Hepatocyte (in vitro differentiated cells): Measurements from ENCODE around the gene SYNE2.

Source experiments
- EZH2phosphoT487 ChIP-seq: fragments of 200-600 bp; sonication (generic); IDR thresholded peaks from one replicate; pipeline ENCODE4 v1.6.1; 2018; ENCODE audit warnings: antibody characterized with exemption, mild to moderate bottlenecking, low read depth, moderate library complexity; ENCODE audit not compliant: unreplicated experiment, severe bottlenecking
- TF ChIP-seq, protein P1 (sequence below): fragments of 200-600 bp; sonication (generic); IDR thresholded peaks from 2 replicates; pipeline ENCODE4 v1.5.1; 2016; ENCODE audit warnings: antibody characterized with exemption, mild to moderate bottlenecking; ENCODE audit not compliant: poor library complexity

DNA sequence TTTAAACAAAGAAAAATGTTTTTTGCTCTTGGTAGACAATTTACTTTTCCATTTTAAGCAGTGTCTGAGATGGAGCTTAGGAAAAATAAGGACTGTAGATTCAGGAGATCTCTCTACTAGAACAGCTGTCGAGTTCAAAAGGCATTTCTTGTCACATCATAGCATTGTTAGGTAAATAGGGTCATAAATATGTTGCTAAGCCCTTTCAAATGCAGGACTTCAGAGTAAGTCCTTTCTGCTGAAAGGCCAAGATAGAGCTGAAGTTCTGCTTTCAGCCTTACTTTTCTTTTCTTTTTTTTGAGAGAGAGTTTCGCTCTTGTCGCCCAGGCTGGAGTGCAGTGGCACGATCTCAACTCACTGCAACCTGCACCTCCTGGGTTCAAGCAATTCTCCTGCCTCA is 98.2 kb downstream of the SYNE2 start:
- TF ChIP-seq, protein P1, sequence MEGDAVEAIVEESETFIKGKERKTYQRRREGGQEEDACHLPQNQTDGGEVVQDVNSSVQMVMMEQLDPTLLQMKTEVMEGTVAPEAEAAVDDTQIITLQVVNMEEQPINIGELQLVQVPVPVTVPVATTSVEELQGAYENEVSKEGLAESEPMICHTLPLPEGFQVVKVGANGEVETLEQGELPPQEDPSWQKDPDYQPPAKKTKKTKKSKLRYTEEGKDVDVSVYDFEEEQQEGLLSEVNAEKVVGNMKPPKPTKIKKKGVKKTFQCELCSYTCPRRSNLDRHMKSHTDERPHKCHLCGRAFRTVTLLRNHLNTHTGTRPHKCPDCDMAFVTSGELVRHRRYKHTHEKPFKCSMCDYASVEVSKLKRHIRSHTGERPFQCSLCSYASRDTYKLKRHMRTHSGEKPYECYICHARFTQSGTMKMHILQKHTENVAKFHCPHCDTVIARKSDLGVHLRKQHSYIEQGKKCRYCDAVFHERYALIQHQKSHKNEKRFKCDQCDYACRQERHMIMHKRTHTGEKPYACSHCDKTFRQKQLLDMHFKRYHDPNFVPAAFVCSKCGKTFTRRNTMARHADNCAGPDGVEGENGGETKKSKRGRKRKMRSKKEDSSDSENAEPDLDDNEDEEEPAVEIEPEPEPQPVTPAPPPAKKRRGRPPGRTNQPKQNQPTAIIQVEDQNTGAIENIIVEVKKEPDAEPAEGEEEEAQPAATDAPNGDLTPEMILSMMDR = no peak
- no peak for TF ChIP-seq EZH2phosphoT487
